KG1 (cell line): ENCODE results near the gene PDCD6IP.

Source experiments
- DNase-seq: peaks from one replicate; lab custom pipeline; 2025; lab: John Stamatoyannopoulos, UW

PDCD6IP gene

DNA sequence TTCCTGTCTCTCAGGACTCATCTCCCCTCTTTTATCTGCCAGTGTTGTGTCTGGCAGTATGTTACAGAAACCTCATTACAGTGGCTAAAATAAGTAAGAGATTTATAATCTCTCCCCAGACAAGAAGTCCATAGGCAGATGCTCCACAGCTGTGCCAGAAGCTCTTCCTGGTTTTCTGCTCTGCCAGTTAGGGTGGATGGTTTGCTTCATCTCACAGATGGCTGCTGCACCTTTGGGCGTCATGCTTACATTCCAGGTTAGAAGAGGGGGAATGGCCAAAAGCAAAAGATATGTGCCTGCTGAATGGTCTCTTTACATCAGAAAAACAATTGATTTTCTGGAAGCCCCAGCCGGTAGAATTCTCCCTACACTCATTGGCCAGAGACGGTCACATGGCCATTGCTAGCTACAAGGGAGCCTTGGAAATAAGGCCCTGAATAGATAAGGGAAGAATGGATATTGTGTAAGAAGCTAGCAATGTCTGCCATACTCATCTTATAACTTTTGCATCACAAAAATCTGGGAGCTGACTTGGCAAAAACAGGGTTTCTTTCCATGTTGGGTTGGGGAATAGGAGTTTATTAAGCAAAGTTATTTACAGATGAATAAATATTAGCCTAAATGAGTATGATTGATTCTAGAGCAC, 91.1 kb downstream of the PDCD6IP start:
- DNase-seq: no peak

DNA sequence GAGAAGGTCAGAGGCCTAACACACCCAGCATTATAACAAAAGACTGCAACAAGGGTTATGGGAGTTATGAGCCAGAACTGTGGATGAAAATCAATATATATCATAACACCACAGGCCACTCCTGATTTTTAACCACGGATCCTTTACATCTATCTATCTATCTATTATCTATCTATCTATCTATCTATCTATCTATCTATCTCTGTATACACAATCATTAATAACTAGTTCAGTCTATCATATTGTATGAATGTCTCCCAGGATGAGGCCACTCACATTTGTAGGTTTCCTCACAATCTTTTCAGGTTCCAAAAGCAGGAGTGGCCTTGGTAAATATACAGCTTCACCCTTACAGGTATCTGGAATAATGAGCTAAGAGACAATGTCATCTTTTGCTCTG, 94.2 kb downstream of the PDCD6IP start:
- DNase-seq: no peak

DNA sequence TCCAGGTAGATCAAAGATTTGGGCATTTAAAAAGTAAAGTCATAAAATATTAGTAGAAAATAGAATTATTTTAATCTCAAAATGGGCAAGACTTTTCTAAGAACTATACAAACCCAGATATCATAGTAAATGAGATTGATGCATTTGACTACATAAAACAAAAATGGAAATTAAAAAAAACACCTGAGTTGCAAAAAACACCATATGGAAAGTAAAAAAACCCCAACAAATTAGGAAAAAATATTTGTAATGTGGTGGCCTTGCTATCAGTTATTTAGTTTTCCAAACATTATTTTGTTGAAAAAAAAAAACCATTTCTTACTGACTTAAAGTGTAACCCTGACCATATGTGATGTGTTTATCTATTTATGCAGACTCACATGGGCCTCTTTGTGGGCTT, 97.2 kb downstream of the PDCD6IP start:
- DNase-seq: no peak

DNA sequence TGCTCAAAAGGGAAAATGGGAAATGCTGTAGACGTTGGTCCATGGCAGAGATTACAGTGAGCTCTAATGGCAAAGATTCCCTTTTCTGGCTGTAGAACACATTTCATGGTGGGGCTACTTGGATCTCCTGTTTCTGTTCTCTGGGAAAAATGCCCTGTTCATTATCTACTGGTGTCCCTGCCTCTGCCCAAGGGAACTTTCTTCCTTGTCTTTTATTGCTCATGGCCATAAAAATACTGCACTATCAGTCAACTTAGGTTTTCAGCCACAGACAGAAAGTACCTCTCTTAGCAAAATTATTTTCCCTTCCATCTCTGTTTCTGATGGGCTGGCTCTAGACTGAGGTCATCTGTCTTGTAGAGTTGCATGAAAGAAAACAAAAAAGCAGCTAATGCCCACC, 98.9 kb downstream of the PDCD6IP start:
- no peak for DNase-seq

DNA sequence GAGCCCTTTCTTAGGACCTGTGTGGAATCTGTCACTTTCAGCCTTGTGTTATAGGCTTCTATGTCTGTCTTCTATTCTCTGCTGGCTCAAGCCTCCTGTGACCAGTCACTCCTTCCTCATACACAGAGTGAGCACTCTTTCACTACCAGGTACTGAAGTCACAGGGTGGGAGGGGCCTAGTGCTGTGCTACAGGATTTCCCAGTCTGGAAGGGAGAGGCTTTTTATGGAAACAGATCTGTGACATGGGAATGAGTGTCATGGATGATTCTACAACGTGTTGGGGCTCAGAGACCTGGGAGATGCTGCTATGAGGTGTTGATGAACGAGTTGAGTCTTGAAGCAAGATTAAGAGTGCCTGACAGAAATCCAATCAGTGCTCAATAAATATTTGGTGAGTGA, 100.5 kb downstream of the PDCD6IP start:
- no peak for DNase-seq

DNA sequence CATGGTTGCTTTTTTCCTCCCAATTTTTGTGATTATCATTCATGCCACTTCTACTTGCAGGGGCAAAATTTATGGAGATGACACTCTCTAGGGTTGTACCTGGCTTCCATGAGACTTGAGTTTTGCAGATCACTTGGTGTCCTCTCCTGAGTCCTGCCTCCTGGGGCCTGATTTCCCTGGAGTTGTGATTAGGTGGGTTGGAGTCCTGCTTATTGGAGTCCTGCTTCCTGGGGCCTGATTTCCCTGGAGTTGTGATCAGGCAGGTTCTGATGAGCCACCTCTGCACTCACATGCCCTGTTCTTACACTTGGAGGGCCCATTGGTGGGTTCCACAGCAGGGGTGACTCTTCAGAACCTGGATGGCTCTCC, 102.0 kb downstream of the PDCD6IP start:
- no peak for DNase-seq

DNA sequence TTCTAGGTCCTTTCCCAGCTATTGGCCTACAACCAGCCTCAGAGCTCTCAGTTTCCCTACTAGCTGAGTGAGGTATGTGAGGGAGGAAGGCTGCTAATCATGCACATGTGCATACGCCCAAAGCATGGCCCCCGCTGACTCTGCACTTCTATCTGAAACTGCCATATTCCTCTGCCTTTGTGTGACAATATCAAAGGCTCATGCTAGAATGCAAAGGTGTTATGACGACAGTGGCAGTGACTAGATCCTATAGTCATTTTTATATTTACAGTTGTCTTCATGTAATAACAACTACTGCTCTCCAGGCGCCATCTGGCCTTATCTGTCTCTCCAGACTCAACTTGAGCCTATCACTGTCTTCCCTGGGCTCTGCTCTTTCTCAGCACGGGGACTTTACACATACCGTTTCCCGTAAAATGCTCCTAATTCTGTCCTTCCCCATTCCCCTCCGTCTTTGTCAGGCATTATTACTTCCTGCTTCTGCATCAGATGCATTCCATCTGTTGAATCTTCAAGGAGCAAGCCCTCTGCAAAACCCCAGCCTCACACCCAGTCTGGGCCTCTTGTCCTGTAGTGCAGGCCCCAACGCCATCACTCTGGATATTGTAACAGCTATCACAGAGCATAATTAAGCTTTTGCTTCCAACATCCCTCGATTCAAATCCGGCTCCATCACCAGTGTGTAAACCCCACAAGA, 102.5 kb downstream of the PDCD6IP start:
- no peak for DNase-seq

DNA sequence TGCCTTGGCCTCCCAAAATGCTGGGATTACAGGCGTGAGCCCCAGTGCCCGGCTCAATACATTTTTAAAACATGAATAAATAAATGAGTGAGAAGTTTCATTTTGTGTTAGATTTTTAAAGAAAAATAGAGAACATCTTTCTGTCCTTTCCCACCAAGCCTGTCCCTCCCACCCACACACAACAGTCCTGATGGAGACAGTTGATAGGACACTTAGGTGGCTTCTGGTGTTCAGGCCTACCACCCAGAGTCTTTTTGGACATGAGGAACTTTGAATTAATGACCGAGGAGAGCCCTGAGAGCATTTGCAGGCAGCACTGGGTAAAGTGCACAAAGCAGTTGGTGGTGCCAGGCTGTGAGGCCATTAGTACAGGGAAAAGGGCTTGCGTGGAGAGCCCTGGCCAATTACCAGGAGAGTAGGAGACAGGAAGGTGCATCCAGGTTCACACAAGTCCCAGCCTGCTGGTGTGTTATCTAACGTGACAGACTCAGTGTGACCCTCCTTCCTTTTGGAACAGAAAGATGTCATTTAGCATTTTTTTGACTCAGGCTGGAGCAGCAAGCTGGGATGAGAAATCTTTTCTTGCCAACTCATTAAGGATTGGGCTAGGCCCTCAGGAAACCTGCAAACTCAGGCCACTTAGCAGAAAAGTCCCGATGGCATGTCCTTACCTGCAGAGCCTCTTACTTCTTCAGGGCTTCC, 103.6 kb downstream of the PDCD6IP start:
- DNase-seq: no peak

DNA sequence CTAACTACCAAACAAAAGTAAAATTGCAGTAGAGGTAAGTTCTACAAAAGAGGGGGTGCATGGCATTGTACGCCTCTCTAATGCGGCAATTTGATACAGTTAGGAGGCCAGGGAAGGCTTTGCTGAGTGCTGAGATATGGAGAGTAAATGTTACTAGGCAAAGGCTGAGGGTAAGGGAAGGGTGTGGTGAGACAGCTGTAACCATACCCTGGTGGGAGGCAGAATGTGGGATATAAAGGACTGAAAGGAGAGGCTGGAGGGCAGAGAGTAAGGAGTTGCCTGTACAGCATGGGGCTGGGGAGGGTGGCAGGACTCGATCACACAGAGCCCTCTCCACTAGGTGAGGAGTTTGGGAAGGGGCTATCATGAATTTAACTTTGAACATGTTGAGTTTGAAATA, 106.3 kb downstream of the PDCD6IP start:
- DNase-seq: no peak

DNA sequence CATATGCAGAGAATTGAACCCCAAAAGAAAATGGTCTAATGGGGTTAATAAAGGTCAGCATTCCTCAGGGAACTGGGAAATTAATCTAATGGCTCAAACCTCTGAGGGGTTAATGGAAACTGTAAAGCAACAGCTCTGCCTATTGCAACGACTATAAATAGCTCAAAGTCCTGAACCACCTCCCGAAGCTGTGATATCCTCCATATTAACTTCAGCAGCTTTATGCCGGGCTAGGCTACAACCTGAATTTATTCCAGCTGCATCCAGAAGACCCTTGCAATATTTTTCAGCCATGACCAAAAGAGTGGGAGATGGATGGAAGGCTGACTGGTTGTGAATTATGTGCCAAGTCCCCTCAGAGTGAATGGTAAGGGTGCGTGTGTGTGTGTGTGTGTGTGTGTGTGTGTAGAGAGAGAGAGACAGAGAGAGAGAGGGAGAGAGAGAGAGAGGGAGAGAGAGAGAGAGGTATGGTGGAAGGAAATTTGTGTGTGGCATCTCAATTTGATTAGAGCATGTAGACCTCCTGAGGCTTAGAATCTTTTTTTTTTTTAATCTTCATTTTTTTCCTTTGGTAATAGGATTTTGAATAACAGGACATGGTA, 109.9 kb downstream of the PDCD6IP start:
- no peak for DNase-seq

DNA sequence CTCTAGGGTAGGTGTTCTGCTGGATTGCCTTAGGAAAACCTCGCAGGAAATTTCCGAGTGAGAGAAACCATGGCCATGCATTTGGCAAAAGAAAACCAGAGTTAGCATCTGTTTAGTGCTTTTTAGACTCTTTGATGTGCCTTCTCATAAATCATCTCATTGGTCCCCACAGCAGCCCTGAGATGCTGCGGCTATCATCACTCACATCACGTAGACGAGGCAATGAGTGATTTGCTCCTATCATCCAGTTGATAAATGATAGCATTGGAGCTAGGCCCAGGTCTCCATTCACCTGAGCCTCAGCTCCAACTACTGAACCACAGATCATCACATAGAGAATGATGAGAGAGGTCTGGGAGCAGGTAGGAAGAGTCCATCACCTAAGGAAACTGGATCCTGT, 111.1 kb downstream of the PDCD6IP start:
- no peak for DNase-seq

DNA sequence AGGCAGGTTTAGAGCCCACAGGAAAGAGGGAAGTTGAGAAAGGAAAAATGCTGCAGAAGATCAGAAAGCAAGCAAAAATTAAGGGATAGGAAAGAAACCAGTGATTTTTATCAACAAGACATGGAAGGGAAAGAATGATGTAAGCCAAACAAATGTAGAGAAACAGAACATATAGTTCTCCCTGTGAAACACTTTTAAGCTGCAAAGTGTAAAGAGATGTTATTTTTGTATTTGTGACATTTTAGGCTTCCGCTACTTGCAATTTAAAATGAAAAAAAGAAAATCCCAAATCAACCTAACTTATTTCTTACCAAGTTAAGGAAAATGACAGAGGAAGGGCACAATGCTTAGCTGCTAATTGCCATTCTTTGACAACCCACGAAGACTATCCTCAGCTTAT, 111.6 kb downstream of the PDCD6IP start:
- no peak for DNase-seq

DNA sequence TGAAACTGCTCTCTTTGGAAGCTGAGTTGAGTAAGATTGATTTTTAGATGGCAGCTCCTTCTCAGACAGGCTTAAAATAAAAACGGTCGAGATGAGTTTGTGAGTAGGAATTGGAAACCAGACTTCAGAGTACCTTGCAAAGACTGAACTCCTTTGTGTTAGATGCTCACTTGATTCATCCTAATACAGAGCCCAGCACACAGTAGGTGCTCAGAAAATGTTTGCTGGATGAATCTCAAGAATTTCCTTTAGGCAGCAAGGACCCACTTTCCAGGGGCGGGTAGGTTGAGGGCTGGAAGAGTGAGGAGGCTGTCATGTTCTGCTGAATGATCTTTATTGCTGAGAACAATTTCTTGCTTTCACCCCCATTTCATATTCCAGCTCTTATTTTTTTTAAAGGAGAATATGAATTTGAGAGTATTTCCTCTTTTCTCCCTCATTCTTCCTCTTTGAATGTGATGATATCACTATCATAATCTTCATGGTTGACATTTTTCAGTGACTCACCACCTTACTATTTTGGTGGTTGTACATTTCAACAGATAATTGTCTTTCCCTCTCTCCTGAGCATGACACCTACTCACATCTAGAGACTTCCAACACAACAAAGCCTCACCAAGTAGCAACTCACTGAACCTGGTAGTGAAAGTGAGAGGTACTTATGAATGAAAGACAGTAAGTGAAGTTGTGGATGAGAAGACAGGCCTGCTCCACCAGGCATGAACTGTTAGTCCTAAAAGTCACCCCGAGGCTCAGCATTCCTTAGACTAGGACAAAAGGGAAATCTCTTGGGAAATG, 113.3 kb downstream of the PDCD6IP start:
- no peak for DNase-seq

DNA sequence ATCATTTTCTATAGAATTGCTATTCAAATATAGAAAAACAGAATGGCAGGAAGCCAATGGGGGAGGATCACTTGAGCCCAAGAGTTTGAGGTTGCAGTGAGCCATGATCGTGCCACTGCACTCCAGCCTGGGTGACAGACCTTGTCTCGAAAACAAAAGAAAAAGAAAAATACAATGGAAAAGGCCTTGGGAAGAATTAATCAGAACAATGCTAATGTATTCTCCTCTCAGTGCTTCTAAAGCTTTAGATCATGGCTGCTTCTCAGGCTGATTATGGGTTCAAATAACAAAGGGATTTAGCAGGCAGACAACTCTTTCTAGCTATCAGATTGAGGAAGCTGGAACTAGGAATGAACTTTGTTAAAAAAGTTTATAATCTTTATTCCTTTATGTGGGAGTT, 115.8 kb downstream of the PDCD6IP start:
- no peak for DNase-seq

DNA sequence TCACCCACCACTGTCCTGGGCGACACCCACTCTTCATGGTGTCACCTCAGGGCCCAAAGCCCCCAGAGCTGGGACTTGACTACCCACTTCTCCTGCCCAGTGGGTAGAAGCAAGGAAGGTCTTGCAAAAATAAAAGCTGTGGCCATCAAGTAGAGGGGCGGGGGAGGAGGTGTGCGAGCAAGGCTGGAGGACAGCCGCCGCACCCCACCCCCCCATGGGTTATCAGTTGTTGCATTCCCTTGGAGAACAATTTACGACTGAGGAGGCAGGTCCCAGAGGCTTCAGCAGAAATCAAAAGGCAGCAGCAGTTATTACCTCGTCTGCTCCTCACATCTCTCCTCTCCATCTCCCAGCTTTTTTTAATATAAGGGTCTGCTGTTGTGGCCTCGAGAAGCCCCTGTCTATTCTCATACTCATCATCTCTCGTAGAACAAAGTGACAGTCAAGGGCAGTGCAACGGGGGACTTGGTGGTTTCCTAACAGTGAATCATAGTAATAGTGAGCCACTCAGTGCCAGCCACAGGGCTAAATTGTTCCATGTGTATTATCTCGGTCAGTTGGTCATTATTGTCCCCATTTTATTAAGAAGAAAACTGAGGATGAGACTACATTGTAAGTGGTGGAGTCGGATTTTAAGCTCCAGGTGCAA, 116.4 kb downstream of the PDCD6IP start:
- no peak for DNase-seq

DNA sequence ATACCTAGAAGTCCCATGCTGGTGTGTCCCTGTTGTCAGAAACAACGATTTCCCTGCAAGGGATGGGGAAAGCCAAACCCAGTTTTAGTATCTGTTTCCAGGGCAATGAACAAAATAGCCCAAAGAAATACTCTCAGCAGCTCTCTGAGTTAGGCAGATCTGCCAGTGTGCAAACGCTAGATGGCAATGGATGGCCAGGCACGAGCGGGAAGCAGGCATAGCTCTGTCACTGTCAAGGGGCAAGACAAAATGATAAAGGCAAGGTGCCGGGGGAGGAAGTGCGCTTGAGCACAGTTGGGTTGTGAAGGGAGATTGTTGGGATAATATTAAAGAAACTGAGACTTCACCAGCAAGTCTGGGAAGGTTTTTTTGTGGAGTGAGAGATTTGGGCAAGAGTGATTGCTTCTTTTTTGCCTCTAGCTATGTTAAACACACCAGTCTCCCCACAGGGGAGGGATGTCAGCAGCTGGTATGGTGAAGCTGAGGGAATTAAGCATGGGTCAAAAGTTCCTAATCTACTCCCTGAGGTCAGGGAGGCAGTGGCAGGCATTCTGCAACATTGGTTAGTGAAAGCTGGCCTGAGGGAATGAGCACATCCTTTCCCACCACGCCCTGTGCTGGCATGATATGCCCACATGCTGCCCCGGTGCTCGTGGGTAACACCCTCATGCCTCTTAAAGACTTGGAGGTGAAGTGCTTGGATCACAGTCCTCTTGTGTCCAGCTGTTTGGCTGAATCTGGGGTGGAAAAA, 117.5 kb downstream of the PDCD6IP start:
- DNase-seq: no peak

DNA sequence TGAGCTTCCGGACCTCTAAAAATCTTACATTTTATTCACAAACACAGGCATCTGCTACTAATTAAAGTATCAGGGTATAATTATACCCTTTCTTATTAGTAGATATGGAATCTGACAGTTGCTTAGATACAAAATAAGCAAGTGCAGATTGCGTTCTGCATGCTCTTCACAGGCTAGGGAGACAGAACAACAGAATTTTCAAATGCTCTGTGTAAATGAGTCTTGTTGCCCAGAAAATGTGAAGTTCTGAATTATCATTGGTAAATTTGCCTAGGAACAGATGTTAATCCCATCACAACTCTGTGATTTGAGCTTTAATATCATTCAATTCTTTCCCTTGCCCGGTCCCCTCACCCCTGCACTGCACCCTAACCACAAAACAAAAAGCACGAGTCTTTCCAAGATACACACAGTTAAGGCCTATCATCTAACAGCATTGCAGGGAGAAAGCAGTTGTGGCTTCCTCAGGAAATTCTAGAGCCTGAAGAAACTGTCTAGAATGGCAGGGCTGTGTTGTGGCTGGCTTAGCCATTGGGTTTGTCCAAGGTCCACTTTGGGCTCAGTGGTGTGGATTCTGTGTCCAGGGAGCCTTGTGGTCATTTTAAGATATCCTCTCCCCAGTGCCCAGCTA, 119.8 kb downstream of the PDCD6IP start:
- no peak for DNase-seq
